Activated CD8-positive, alpha-beta T cell treated with anti-CD3 and anti-CD28 coated beads for 36 hours (primary cell): ENCODE data around the gene TCF7. TPM values are rescaled to one million over a fixed set of nuclear protein-coding genes. Genes with fewer than 3 reads are reported as not detected.

ENCODE experiments used
- ATAC-seq: fragments of 200-7000 bp; cut with Tn5 transposase; one replicate; pipeline ENCODE4 v1.10.0; 2021; ENCODE audit warnings: mild to moderate bottlenecking, moderate library complexity
- CTCF ChIA-PET: fragments of 350-600 bp; sonication (Branson Sonifier 250); formaldehyde crosslinking; loops from one replicate; lab custom pipeline; 2021; ENCODE audit warnings: antibody characterized with exemption; lab: Charles Lee
- POLR2A ChIA-PET: fragments of 350-600 bp; sonication (Branson Sonifier 250); formaldehyde crosslinking; loops from one replicate; lab custom pipeline; 2021; ENCODE audit warnings: antibody characterized with exemption; lab: Charles Lee
- DNase-seq: peaks from one replicate; pipeline ENCODE4 v3.0.0-alpha.2; 2020
- H3K27ac Mint-ChIP-seq: one replicate; pipeline ENCODE4 v1.8.0; 2021; ENCODE audit warnings: mild to moderate bottlenecking, mixed read lengths
- H3K27me3 Mint-ChIP-seq: one replicate; pipeline ENCODE4 v1.8.0; 2021; ENCODE audit warnings: mixed read lengths
- H3K36me3 Mint-ChIP-seq: one replicate; pipeline ENCODE4 v1.8.0; 2021; ENCODE audit warnings: low read depth, mixed read lengths
- H3K4me1 Mint-ChIP-seq: one replicate; pipeline ENCODE4 v1.8.0; 2021; ENCODE audit warnings: low read depth, mixed read lengths
- H3K4me3 Mint-ChIP-seq: one replicate; pipeline ENCODE4 v1.8.0; 2021; ENCODE audit warnings: mild to moderate bottlenecking, moderate library complexity, mixed read lengths
- H3K9me3 Mint-ChIP-seq: one replicate; pipeline ENCODE4 v1.8.0; 2021; ENCODE audit warnings: mixed read lengths
- intact Hi-C: fragments of 100-400 bp; cut with micrococcal nuclease; formaldehyde crosslinking; loops from one replicate; pipeline ENCODE4 v1.10.0; 2022
- total RNA-seq, 2 experiments: library from RNA; stranded (reverse); gene quantifications; one replicate each; pipeline ENCODE4 v1.2.3, GENCODE V29; 2021
- TF ChIP-seq, protein P1 (sequence below): fragments of 200-600 bp; IDR thresholded peaks from one replicate; pipeline ENCODE4 v1.8.0; 2022; ENCODE audit warnings: antibody characterized with exemption, mild to moderate bottlenecking

The TCF7 gene
- total RNA-seq, 2 experiments from 2014 or later: 47.4 to 50.3 TPM

DNA sequence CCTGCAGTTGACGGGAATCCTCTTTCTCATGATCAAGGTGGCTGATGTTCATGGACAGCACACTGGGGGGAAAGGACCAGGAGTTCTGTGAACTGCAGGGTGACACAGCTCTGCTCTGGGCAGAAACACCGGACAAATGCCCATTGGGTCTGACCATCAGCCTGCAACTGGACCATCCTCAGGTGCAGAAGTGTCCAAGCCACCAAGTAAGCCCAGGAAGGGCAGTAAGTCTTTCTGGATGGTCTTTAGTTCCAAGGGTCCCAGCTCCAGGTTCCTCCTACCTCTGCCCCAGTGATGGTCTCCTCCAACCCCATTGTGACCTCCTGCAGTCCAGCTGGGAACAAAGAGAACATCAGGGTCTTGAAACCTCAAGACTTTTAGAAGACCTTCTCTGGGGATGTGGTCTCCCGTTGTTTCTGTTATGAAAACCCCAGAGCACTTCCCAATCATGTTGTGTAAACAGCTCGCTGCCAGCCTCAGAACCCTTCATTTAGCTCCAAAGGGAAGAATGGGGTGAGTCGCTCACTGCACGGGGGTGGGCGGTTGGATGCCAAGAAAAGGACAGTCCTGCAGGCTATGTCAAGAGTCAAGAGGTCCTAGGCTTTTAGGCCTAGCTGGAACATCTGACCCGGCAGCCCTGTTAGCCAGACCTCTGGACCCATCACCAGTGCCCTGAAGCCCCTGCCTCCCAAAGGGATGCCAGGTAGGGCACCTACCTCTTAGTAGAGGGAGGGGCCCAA is 41.8 kb upstream of the TCF7 start:
- no peak for DNase-seq
- intact Hi-C loops: no loop called here
- ChIA-PET POLR2A (interaction anchor here (0.7 to 3.6 kb wide), 13 partner anchors 8 to 104 kb away, joined by 3 to 14 read pairs (median 4); partner anchors contain the start of genes SKP1 and TCF7), CTCF (interaction anchor here (0.9 to 4.2 kb wide), 12 partner anchors 14 to 204 kb away, joined by 3 to 44 read pairs (median 6); no protein-coding TSS in a partner anchor)
- Mint-ChIP-seq H3K36me3 (no peaks in the 10 kb centered on the region), H3K4me3 (no peak overlapping the region), H3K9me3 (no peaks in the 10 kb centered on the region), H3K27me3 (no peaks in the 10 kb centered on the region), H3K27ac (peak overlapping the region; percentile 7), H3K4me1 (peaks cover 69% of the 10 kb centered on the region)
- TF ChIP-seq, protein P1, sequence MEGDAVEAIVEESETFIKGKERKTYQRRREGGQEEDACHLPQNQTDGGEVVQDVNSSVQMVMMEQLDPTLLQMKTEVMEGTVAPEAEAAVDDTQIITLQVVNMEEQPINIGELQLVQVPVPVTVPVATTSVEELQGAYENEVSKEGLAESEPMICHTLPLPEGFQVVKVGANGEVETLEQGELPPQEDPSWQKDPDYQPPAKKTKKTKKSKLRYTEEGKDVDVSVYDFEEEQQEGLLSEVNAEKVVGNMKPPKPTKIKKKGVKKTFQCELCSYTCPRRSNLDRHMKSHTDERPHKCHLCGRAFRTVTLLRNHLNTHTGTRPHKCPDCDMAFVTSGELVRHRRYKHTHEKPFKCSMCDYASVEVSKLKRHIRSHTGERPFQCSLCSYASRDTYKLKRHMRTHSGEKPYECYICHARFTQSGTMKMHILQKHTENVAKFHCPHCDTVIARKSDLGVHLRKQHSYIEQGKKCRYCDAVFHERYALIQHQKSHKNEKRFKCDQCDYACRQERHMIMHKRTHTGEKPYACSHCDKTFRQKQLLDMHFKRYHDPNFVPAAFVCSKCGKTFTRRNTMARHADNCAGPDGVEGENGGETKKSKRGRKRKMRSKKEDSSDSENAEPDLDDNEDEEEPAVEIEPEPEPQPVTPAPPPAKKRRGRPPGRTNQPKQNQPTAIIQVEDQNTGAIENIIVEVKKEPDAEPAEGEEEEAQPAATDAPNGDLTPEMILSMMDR: no peak
- ATAC-seq: no peak

DNA sequence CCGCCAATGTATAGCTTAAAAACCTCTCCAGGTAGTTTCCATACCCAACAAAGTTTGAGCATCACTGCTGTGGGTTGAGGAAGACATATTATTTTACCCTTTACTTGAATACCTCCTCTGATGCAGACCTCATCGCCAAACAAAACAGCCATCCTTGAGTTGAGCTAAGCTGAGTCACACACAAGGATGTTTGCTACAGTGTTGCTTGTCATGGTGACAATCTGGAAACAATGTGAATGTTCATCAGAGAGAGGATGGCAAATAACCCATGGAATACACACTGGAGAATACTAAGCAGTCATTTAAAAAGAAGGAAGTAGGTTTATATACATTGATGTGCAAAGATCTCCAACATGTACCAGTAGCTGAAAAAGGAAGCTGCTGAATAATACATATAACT is 41.1 kb upstream of the TCF7 start:
- H3K4me3 Mint-ChIP-seq: no peak overlapping the region
- peaks cover 69% of the 10 kb centered on the region for H3K4me1 Mint-ChIP-seq
- H3K27me3 Mint-ChIP-seq: no peaks in the 10 kb centered on the region
- intact Hi-C loops: no loop called here
- POLR2A ChIA-PET: interaction anchor here (0.9 to 2.2 kb wide), 12 partner anchors 9 to 104 kb away, joined by 3 to 8 read pairs (median 4); partner anchors contain the start of genes SKP1 and TCF7
- no peak for DNase-seq
- no peaks in the 10 kb centered on the region for H3K36me3 Mint-ChIP-seq
- TF ChIP-seq, protein P1: no peak
- no peak for ATAC-seq
- CTCF ChIA-PET: interaction anchor here (0.9 to 4.2 kb wide), 12 partner anchors 13 to 72 kb away, joined by 3 to 44 read pairs (median 6); no protein-coding TSS in a partner anchor
- H3K9me3 Mint-ChIP-seq: no peaks in the 10 kb centered on the region
- no peak overlapping the region for H3K27ac Mint-ChIP-seq

DNA sequence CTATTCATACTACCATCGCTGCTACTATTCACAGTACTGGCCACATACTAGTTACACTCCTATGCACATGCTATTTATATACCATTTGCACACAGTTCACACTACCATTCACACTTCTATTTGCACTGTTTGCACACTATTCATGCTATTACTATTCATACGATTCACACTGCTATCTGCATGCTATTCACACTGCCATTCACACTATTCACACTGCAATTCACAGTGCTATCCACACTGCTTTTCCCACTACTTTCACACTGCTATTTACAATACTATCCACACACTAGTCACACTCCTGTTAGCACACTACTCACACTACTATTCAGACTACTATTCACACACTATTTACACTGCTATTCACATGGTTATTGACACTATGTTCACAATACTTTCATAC is 39.4 kb upstream of the TCF7 start:
- Mint-ChIP-seq H3K4me3 (no peak overlapping the region), H3K27me3 (no peaks in the 10 kb centered on the region), H3K36me3 (no peaks in the 10 kb centered on the region), H3K4me1 (peaks cover 66% of the 10 kb centered on the region), H3K27ac (no peak overlapping the region), H3K9me3 (no peaks in the 10 kb centered on the region)
- no peak for ATAC-seq
- ChIA-PET CTCF (interaction anchor here (1.1 to 4.1 kb wide), 3 partner anchors 24 to 36 kb away, joined by 3 to 44 read pairs (median 14); no protein-coding TSS in a partner anchor), POLR2A (no interaction called here)
- TF ChIP-seq, protein P1: no peak
- intact Hi-C loops: no loop called here
- no peak for DNase-seq

DNA sequence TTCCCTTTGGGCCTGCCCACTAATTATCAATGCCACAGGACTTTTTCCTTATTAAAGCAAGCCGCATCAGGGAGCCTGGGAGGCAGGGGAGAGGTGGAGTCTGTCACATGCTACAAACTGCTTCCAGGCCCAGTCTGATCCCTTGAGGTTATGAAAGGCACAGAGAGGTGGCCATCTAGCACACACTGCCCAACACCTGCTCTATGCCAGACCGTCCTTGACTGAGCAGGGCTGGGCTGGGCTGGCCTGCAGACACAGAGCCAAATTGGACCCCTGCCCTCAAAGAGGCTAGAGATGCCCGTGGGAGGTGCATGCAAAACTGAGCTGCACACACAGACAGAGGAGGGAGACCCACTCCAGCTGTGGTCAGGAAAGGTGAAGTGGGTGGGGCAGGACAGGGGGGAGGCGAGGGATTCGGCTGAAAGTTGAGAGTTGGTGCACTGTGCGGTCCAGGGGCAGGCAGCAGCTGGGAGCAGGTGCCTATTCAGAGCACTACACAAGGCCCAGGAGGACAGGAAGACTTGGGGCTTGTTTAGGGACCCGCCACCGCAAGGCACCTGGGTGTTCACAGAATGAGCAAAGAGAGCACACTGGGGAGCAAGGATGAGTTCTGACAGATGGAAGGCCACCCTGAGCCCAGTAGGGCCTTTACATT is 36.4 kb upstream of the TCF7 start:
- peak overlapping the region; percentile 93 for H3K27ac Mint-ChIP-seq
- H3K4me1 Mint-ChIP-seq: peaks cover 58% of the 10 kb centered on the region
- TF ChIP-seq, protein P1: no peak
- no peak overlapping the region for H3K4me3 Mint-ChIP-seq
- peak; percentile 61 for DNase-seq
- intact Hi-C loops: no loop called here
- H3K27me3 Mint-ChIP-seq: no peaks in the 10 kb centered on the region
- ChIA-PET CTCF (interaction anchor here (1.0 to 3.3 kb wide), 5 partner anchors 21 to 63 kb away, joined by 3 to 14 read pairs (median 8); no protein-coding TSS in a partner anchor), POLR2A (interaction anchor here (0.7 to 1.4 kb wide), 4 partner anchors 9 to 22 kb away, joined by 3 read pairs; no protein-coding TSS in a partner anchor)
- no peaks in the 10 kb centered on the region for H3K36me3 Mint-ChIP-seq
- ATAC-seq: peak; percentile 32
- no peaks in the 10 kb centered on the region for H3K9me3 Mint-ChIP-seq
